Spleen (tissue), 11 donors: ENCODE results near the gene SLC25A11. TPM values are rescaled to one million over a fixed set of nuclear protein-coding genes. Genes with fewer than 3 reads are reported as not detected.

Source experiments
- DNase-seq: peaks from one replicate; pipeline ENCODE4 v3.0.0-alpha.2; 2020
- H3K27ac ChIP-seq, 8 donors: fragments of 200-600 bp; sonication (generic) in 7 of 8; 1 replicate in 4 of 8; 2 replicates in 4 of 8; pipeline versions ENCODE4 v1.5.0 to v1.8.0; 2016 to 2021; ENCODE audit warnings: inconsistent platforms in 4 of 8, mild to moderate bottlenecking in 4 of 8, moderate library complexity in 1 of 8
- H3K27me3 ChIP-seq, 7 donors: fragments of 200-600 bp; sonication (generic) in 6 of 7; replicated peaks in 1 of 7; 1 replicate in 4 of 7; 2 replicates in 3 of 7; pipeline versions ENCODE4 v1.5.0 to v1.8.0; 2016 to 2021; ENCODE audit warnings: inconsistent platforms in 3 of 7, mild to moderate bottlenecking in 1 of 7
- H3K36me3 ChIP-seq, 6 donors: fragments of 200-600 bp; sonication (generic) in 5 of 6; 1 replicate in 4 of 6; 2 replicates in 2 of 6; pipeline versions ENCODE4 v1.5.0 to v1.8.0; 2016 to 2021; ENCODE audit warnings: inconsistent platforms in 2 of 6
- H3K4me1 ChIP-seq, 6 donors: fragments of 200-600 bp; sonication (generic) in 5 of 6; 1 replicate in 3 of 6; 2 replicates in 3 of 6; pipeline versions ENCODE4 v1.5.0 to v1.8.0; 2016 to 2021; ENCODE audit warnings: inconsistent platforms in 3 of 6
- H3K4me3 ChIP-seq, 8 donors: fragments of 200-600 bp; sonication (generic) in 7 of 8; 1 replicate in 4 of 8; 2 replicates in 4 of 8; pipeline versions ENCODE4 v1.5.0 to v1.8.0; 2016 to 2021; ENCODE audit warnings: inconsistent platforms in 4 of 8, mild to moderate bottlenecking in 4 of 8, moderate library complexity in 2 of 8
- H3K9me3 ChIP-seq, 8 donors: fragments of 200-600 bp; sonication (generic) in 7 of 8; 1 replicate in 4 of 8; 2 replicates in 4 of 8; pipeline versions ENCODE4 v1.5.0 to v1.8.0; 2016 to 2021; ENCODE audit warnings: inconsistent platforms in 4 of 8
- CTCF ChIP-seq, 11 experiments: fragments of 200-600 bp in 7 of 11; fragments of 450-650 bp in 4 of 11; sonication (generic) in 4 of 11; IDR thresholded peaks in 8 of 11; conservative IDR thresholded peaks in 3 of 11; 1 replicate in 7 of 11; 2 replicates in 4 of 11; pipeline versions ENCODE4 v1.4.0 to v1.8.0; 2016 to 2021; ENCODE audit warnings: antibody characterized with exemption in 11 of 11, inconsistent platforms in 4 of 11, mild to moderate bottlenecking in 1 of 11
- POLR2A ChIP-seq, 3 donors: fragments of 450-650 bp; IDR thresholded peaks; one replicate each; pipeline ENCODE4 v1.5.1; 2017; ENCODE audit warnings: antibody characterized with exemption in 3 of 3, mild to moderate bottlenecking in 1 of 3
- POLR2AphosphoS5 ChIP-seq, 3 donors: sonication (generic); formaldehyde crosslinking; IDR thresholded peaks; one replicate each; pipeline ENCODE4 v1.5.1; 2017; ENCODE audit warnings: antibody characterized with exemption in 3 of 3
- WGBS, 5 donors: extraction: QIAGEN DNeasy Blood & Tissue Kit in 3 of 5; methylation state at CpG; one replicate each; pipeline versions ENCODE4 v1.1.5 to v1.1.7; 2013 to 2018; 5-methylcytosine and 5-hydroxymethylcytosine counted together
- intact Hi-C: fragments of 100-400 bp; cut with DNase I; formaldehyde crosslinking; loops from one replicate; pipeline ENCODE4 v1.15.0; 2023; ENCODE audit warnings: low total_unique reads
- polyA plus RNA-seq, 3 donors: library from polyadenylated mRNA; stranded (reverse); fragments of 200-250 nt; gene quantifications; one replicate each; pipeline ENCODE4 v1.2.1, GENCODE V29; 2013
- total RNA-seq, 7 donors: library from RNA; depleted of rRNA in 3 of 7; stranded (reverse); fragments of >200 nt in 3 of 7; fragmentation: NEBNext Ultra II Directional in 4 of 7; extraction: Animal tissue kit (Norgen Biotek cat#: 25700) in 4 of 7; gene quantifications; one replicate each; pipeline versions ENCODE4 v1.1.0 to v1.2.1, GENCODE V29; 2016 to 2021
- donor health status: healthy with polysubstance abuse.
- donor health status: DM: no; HTN: no; CAD: no; lungs with moderate emphysema.
- donor health status: DM: no; HTN: no; CAD: no.
- donor health status: Bipolar disorder and iron deficiency.
- donor health status: healthy.
- donor health status: DM: no; HTN: no; CAD: no.
- donor health status: DM: yes; HTN: yes; CAD: no.

The SLC25A11 gene
- total and polyA plus RNA-seq, 10 donors, result 22.1 to 61.0 (median 40.7) TPM

DNA sequence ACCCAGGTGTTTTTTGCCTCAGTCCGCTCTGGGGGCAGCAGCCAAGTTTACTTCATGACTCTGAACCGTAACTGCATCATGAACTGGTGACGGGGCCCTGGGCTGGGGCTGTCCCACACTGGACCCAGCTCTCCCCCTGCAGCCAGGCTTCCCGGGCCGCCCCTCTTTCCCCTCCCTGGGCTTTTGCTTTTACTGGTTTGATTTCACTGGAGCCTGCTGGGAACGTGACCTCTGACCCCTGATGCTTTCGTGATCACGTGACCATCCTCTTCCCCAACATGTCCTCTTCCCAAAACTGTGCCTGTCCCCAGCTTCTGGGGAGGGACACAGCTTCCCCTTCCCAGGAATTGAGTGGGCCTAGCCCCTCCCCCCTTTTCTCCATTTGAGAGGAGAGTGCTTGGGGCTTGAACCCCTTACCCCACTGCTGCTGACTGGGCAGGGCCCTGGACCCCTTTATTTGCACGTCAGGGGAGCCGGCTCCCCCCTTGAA is 42.6 kb downstream of the SLC25A11 start:
- TF ChIP-seq POLR2AphosphoS5 (IDR thresholded peaks at IDR 0.05), result no peak
- peaks cover 0 to 56% (median 49%) of the 10 kb centered on the region in 6 donors for H3K36me3 ChIP-seq
- intact Hi-C loops, result no loop called here
- H3K4me1 ChIP-seq, result peaks cover 23 to 43% (median 36%) of the 10 kb centered on the region in 6 donors
- H3K27ac ChIP-seq, result no peak overlapping the region
- H3K4me3 ChIP-seq, result no peak overlapping the region
- DNase-seq, result no peak
- 86 to 94% (median 88%) methylated on average over 10 of the region's 10 CpGs for WGBS, 5 donors
- H3K9me3 ChIP-seq, result no peaks in the 10 kb centered on the region
- H3K27me3 ChIP-seq, result peaks cover 0 to 36% (median 0%) of the 10 kb centered on the region in 7 donors

DNA sequence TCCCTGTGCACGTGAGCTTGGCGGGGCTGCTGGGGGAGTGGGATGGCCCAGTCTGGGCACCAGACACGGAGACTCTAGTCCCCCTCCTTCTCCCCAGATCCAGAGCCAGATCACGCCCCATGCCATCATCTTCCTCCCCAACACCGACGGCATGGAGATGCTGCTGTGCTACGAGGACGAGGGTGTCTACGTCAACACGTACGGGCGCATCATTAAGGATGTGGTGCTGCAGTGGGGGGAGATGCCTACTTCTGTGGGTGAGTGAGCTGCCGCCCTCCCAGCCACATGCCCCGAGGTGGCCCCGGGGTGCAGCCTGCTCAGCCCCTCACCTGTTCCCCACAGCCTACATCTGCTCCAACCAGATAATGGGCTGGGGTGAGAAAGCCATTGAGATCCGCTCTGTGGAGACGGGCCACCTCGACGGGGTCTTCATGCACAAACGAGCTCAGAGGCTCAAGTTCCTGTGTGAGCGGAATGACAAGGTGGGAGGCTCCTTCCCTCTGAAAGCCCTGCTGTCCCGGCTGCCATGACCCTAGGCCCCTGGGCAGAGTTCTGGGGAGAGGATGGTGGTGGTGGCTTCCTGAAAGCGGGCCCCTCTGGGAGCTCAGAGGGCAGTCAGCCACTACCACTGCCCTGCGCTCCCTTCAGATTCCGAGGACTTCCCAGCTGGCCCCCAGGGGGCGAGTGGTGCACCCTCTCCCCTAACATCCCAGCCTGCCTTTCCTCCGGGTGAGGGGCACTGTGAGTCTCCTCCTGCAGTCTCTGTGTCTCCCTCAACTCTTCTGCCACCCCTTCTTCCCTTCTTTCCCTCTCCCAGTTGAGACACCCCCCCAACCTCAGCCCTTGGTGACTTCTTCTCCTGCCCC is 43.3 kb downstream of the SLC25A11 start:
- no peak overlapping the region for H3K4me3 ChIP-seq
- intact Hi-C loops, result no loop called here
- 85 to 95% (median 93%) methylated on average over 24 to 27 of the region's 27 CpGs for WGBS, 5 donors
- no peaks in the 10 kb centered on the region for H3K9me3 ChIP-seq
- no peak for TF ChIP-seq POLR2AphosphoS5 (IDR thresholded peaks at IDR 0.05)
- no peak for TF ChIP-seq POLR2A (IDR thresholded peaks at IDR 0.05)
- no peak for TF ChIP-seq CTCF (IDR thresholded peaks at IDR 0.05 in 8 of 11, conservative IDR thresholded peaks at IDR 0.05 in 3 of 11)
- H3K27ac ChIP-seq, result no peak overlapping the region
- H3K36me3 ChIP-seq, result peaks cover 0 to 63% (median 56%) of the 10 kb centered on the region in 6 donors
- DNase-seq, result no peak
- peaks cover 0 to 32% (median 0%) of the 10 kb centered on the region in 7 donors for H3K27me3 ChIP-seq
- H3K4me1 ChIP-seq, result peaks cover 20 to 36% (median 31%) of the 10 kb centered on the region in 6 donors

DNA sequence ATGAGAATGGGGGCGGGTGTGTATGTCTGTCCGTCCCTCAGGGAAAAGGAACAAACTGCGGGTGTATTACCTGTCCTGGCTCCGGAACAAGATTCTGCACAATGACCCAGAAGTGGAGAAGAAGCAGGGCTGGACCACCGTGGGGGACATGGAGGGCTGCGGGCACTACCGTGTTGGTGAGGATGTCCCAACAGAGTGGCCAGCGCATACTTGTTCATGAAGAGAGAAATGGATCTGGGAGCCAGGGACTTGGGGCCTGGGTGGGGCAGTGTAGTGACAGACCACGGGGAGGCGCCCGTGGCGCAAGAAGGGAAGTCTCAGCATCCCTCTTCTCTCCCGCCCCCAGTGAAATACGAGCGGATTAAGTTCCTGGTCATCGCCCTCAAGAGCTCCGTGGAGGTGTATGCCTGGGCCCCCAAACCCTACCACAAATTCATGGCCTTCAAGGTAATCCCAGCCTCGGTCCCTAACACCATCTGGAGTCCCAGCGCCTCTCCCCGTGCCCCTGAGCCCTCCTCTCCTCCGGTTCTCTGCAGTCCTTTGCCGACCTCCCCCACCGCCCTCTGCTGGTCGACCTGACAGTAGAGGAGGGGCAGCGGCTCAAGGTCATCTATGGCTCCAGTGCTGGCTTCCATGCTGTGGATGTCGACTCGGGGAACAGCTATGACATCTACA is 44.1 kb downstream of the SLC25A11 start:
- WGBS, 5 donors, result 75 to 86% (median 84%) methylated on average over 25 to 27 of the region's 27 CpGs
- Histone ChIP-seq H3K4me3 (no peak overlapping the region), H3K27ac (no peak overlapping the region), H3K4me1 (peaks cover 18 to 28% (median 27%) of the 10 kb centered on the region in 6 donors), H3K9me3 (no peaks in the 10 kb centered on the region), H3K27me3 (peaks cover 0 to 24% (median 0%) of the 10 kb centered on the region in 7 donors), H3K36me3 (peaks cover 3 to 70% (median 63%) of the 10 kb centered on the region in 6 donors)
- intact Hi-C loops, result no loop called here
- TF ChIP-seq POLR2AphosphoS5 (IDR thresholded peaks at IDR 0.05) (peak in 2 of 3 donors; percentile 20 to 41), CTCF (IDR thresholded peaks at IDR 0.05 in 8 of 11, conservative IDR thresholded peaks at IDR 0.05 in 3 of 11) (no peak), POLR2A (IDR thresholded peaks at IDR 0.05) (no peak)
- no peak for DNase-seq

- no peak overlapping the region for H3K4me3 ChIP-seq
- H3K27me3 ChIP-seq, result peaks cover 0 to 17% (median 0%) of the 10 kb centered on the region in 7 donors
- no peak for TF ChIP-seq POLR2A (IDR thresholded peaks at IDR 0.05)
- TF ChIP-seq CTCF (IDR thresholded peaks at IDR 0.05 in 8 of 11, conservative IDR thresholded peaks at IDR 0.05 in 3 of 11), result no peak
- no peak for TF ChIP-seq POLR2AphosphoS5 (IDR thresholded peaks at IDR 0.05)
- 94 to 98% (median 96%) methylated on average over 7 to 13 of the region's 13 CpGs for WGBS, 5 donors
- H3K9me3 ChIP-seq, result no peaks in the 10 kb centered on the region
- H3K36me3 ChIP-seq, result peaks cover 8 to 77% (median 70%) of the 10 kb centered on the region in 6 donors
- no peak for DNase-seq
- no peak overlapping the region for H3K27ac ChIP-seq
- peaks cover 13 to 22% (median 20%) of the 10 kb centered on the region in 6 donors for H3K4me1 ChIP-seq
- intact Hi-C loops, result no loop called here
These were observed 44.7 kb downstream of the SLC25A11 start for GRCh38 chr17:4895121-4895520.
